ENCODE data around the gene SNTB2. TPM values are rescaled to one million over a fixed set of nuclear protein-coding genes. Genes with fewer than 3 reads are reported as not detected.

The SNTB2 gene
- total and polyA plus RNA-seq, 2 of the 4 experiments (the other 2 are of a cell fraction) = 23.5 to 47.5 TPM

DNA sequence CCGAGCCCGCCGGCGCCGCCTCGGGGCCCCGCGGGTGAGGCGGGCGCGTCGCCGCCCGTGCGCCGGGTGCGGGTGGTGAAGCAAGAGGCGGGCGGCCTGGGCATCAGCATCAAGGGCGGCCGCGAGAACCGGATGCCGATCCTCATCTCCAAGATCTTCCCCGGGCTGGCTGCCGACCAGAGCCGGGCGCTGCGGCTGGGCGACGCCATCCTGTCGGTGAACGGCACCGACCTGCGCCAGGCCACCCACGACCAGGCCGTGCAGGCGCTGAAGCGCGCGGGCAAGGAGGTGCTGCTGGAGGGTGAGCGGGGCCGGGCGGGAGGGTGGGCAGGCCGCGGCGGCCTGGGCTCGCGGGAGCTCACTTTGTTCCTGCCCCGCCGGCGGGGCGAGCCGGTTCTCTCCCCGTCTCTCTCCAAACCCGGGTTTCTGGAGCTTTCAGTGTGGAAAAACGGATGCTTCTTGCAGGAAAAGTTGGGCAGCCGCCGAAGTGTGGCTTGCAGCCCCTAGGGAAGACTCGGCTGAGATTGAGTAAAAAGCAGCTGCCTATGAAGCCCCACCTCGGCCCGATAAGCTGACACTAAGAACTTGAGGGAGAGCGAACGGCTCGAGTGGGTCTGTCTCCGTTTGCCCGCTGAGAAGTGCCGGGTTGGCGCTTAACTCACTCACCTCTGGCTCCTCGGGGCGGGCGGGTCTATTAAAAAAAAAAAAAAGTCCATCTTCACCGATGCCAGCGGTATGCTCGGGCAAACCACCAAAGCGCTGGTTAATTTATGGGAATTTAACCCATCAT, 677 bp downstream of the SNTB2 start:
- Histone ChIP-seq H3K56ac (ENCODE audit: extremely low read depth, insufficient read depth, low read length) (peak overlapping the region; percentile 71), H2BK20ac (ENCODE audit: low read depth, low read length) (peak overlapping the region; percentile 54; the same call in 1 of the 2 replicates), H3K27me3 (ENCODE audit: control insufficient read depth, insufficient read depth, low read length) (no peaks in the 10 kb centered on the region), H3K27ac (ENCODE audit: insufficient read depth, low read length) (peak overlapping the region; percentile 98), H3K18ac (ENCODE audit: low read depth, low read length) (peak overlapping the region; percentile 55), H2BK120ac (ENCODE audit: low read depth, low read length) (peak overlapping the region; percentile 91), H4K20me1 (ENCODE audit: insufficient read depth, low read length) (peaks cover 23% of the 10 kb centered on the region; the same call in 1 of the 2 replicates), H3K9ac (ENCODE audit: low read depth, low read length) (peak overlapping the region; percentile 80), H3K79me1 (ENCODE audit: low read depth in 1 of 2, low read length in 2 of 2) (peaks cover 3 to 47% of the 10 kb centered on the region in 2 experiments), H4K8ac (ENCODE audit: low read depth in 2 of 2, low read length in 2 of 2) (peak overlapping the region in 1 of 2 experiments; percentile 80; a peak in 2 of 4 replicates), H2BK5ac (ENCODE audit: low read depth, low read length, poor library complexity, severe bottlenecking) (peak overlapping the region; percentile 94), H3K4me3 (ENCODE audit: insufficient read depth, low read depth, low read length) (peak overlapping the region; percentile 83), H3K4me2 (ENCODE audit: low read depth, low read length) (peak overlapping the region; percentile 83), H3K14ac (replicated peaks; ENCODE audit: low read depth, low read length) (peak overlapping the region; percentile 99), H2BK15ac (ENCODE audit: low read depth, low read length) (peak overlapping the region; percentile 59; the same call in 2 of the 3 replicates), H4K91ac (ENCODE audit: insufficient read depth, low read depth, low read length) (peak overlapping the region; percentile 78), H3K9me1 (ENCODE audit: insufficient read depth, low read length) (peaks cover 7% of the 10 kb centered on the region), H3K36me3 (ENCODE audit: control insufficient read depth, insufficient read depth, low read length) (0 out of 2 replicates have a peak, but pooled peaks cover 2% of the 10 kb centered on the region), H3K23ac (ENCODE audit: low read depth, low read length) (peak overlapping the region; percentile 99), H2AFZ (replicated peaks; ENCODE audit: low read length, poor library complexity) (peak overlapping the region; percentile 87), H3K4me1 (ENCODE audit: control insufficient read depth, insufficient read depth, low read length) (peaks cover 17% of the 10 kb centered on the region), H2AK9ac (replicated peaks; ENCODE audit: low read depth, low read length, poor library complexity) (peak overlapping the region; percentile 92), H2AK5ac (ENCODE audit: low read depth, low read length) (peak overlapping the region; percentile 60; the same call in 1 of the 2 replicates), H3K4ac (ENCODE audit: low read depth, low read length) (peak overlapping the region; percentile 91), H4K5ac (ENCODE audit: low read depth, low read length) (peak overlapping the region; percentile 65), H3K9me3 (ENCODE audit: control insufficient read depth, insufficient read depth, low read length) (no peaks in the 10 kb centered on the region)
- WGBS, 2 experiments (ENCODE audit: extremely low coverage in 2 of 2, insufficient read length in 1 of 2) = 1% methylated on average over 25 of the region's 76 CpGs; no CpG with 5 or more reads in 1 of the 2 experiments
- CTCF ChIA-PET = interaction anchor here (0.5 to 0.7 kb wide), 6 partner anchors 14 to 736 kb away, joined by 3 to 7 read pairs (median 5); no protein-coding TSS in a partner anchor
- no TSS peak for BruUV-seq (replicated peaks)
- TF ChIP-seq MXI1 (IDR thresholded peaks at IDR 0.05; ENCODE audit: borderline replicate concordance, low read depth, low read length) (no peak), CEBPB (IDR thresholded peaks at IDR 0.05; ENCODE audit: low read depth, low read length) (peak; percentile 67)
- TF ChIP-seq, protein P1, sequence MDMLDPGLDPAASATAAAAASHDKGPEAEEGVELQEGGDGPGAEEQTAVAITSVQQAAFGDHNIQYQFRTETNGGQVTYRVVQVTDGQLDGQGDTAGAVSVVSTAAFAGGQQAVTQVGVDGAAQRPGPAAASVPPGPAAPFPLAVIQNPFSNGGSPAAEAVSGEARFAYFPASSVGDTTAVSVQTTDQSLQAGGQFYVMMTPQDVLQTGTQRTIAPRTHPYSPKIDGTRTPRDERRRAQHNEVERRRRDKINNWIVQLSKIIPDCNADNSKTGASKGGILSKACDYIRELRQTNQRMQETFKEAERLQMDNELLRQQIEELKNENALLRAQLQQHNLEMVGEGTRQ (IDR thresholded peaks at IDR 0.05; ENCODE audit: low read depth, low read length) = no peak
- POLR2A ChIA-PET (ENCODE audit: unreplicated experiment) = interaction anchor here (0.6 to 1.3 kb wide), 4 partner anchors 11 to 65 kb away, joined by 3 read pairs; no protein-coding TSS in a partner anchor
- DNase-seq (no peak), ATAC-seq (ENCODE audit: low read depth) (peak; percentile 18)
- intact Hi-C loops (cut with micrococcal nuclease) (loop anchor here (1.0 kb wide), 2 partner anchors 89 to 100 kb away; no protein-coding TSS in a partner anchor), in situ Hi-C loops (cut with MboI; ENCODE audit: low sequenced_read_pairs) (loop anchor here (5.0 kb wide), 1 partner anchor 90 kb away; no protein-coding TSS in a partner anchor), dilution Hi-C loops (cut with HindIII; ENCODE audit: low sequenced_read_pairs, unreplicated experiment) (no loop called here)

All from IMR-90 (cell line).